BE2C (cell line): ENCODE results near the gene TMEM154.

ENCODE experiments used
- DNase-seq: peaks from one replicate; pipeline ENCODE4 v3.0.0-alpha.2; 2020
- H3K27me3 ChIP-seq: fragments of 250-450 bp; sonication (Bioruptor Pico); 2 replicates; pipeline ENCODE4 v1.5.1; 2020; ENCODE audit warnings: mild to moderate bottlenecking
- H3K36me3 ChIP-seq: fragments of 250-450 bp; sonication (Bioruptor Pico); 2 replicates; pipeline ENCODE4 v1.5.1; 2020; ENCODE audit warnings: mild to moderate bottlenecking
- H3K4me1 ChIP-seq: fragments of 250-450 bp; sonication (Bioruptor Pico); 2 replicates; pipeline ENCODE4 v1.5.1; 2020
- H3K4me3 ChIP-seq: 2 replicates; pipeline ENCODE4 v1.5.1; 2011; ENCODE audit warnings: low read depth, low read length
- H3K9me3 ChIP-seq: fragments of 250-450 bp; sonication (Bioruptor Pico); 2 replicates; pipeline ENCODE4 v1.5.1; 2020
- CTCF ChIP-seq: IDR thresholded peaks from 2 replicates; pipeline ENCODE4 v1.5.1; 2012; ENCODE audit warnings: mild to moderate bottlenecking, low read depth, low read length

Gene TMEM154

GRCh38 chr4:152613351-152613750, 66.4 kb downstream of the TMEM154 start:
- H3K4me3 ChIP-seq = no peak overlapping the region
- H3K4me1 ChIP-seq = no peaks in the 10 kb centered on the region
- no peaks in the 10 kb centered on the region for H3K27me3 ChIP-seq
- DNase-seq = no peak
- no peaks in the 10 kb centered on the region for H3K9me3 ChIP-seq
- no peak for TF ChIP-seq CTCF
- no peaks in the 10 kb centered on the region for H3K36me3 ChIP-seq

GRCh38 chr4:152610131-152610530, 69.7 kb downstream of the TMEM154 start:
- Histone ChIP-seq H3K9me3 (no peaks in the 10 kb centered on the region), H3K4me1 (no peaks in the 10 kb centered on the region), H3K36me3 (no peaks in the 10 kb centered on the region), H3K4me3 (no peak overlapping the region), H3K27me3 (no peaks in the 10 kb centered on the region)
- TF ChIP-seq CTCF = no peak
- DNase-seq = no peak

GRCh38 chr4:152609481-152609880, 70.3 kb downstream of the TMEM154 start:
- H3K4me3 ChIP-seq = no peak overlapping the region
- no peak for TF ChIP-seq CTCF
- no peaks in the 10 kb centered on the region for H3K4me1 ChIP-seq
- no peaks in the 10 kb centered on the region for H3K9me3 ChIP-seq
- DNase-seq = no peak
- H3K27me3 ChIP-seq = no peaks in the 10 kb centered on the region
- H3K36me3 ChIP-seq = no peaks in the 10 kb centered on the region

- H3K4me1 ChIP-seq = no peaks in the 10 kb centered on the region
- H3K4me3 ChIP-seq = no peak overlapping the region
- no peaks in the 10 kb centered on the region for H3K36me3 ChIP-seq
- TF ChIP-seq CTCF = no peak
- no peak for DNase-seq
- H3K27me3 ChIP-seq = no peaks in the 10 kb centered on the region
- no peaks in the 10 kb centered on the region for H3K9me3 ChIP-seq
These were observed 72.6 kb downstream of the TMEM154 start for GRCh38 chr4:152607178-152607577.

GRCh38 chr4:152606753-152607152, 73.0 kb downstream of the TMEM154 start:
- H3K9me3 ChIP-seq = no peaks in the 10 kb centered on the region
- no peaks in the 10 kb centered on the region for H3K27me3 ChIP-seq
- DNase-seq = no peak
- H3K4me3 ChIP-seq = no peak overlapping the region
- H3K36me3 ChIP-seq = no peaks in the 10 kb centered on the region
- no peaks in the 10 kb centered on the region for H3K4me1 ChIP-seq
- TF ChIP-seq CTCF = no peak

- no peaks in the 10 kb centered on the region for H3K4me1 ChIP-seq
- peak; percentile 16 for DNase-seq
- H3K9me3 ChIP-seq = no peaks in the 10 kb centered on the region
- no peak overlapping the region for H3K4me3 ChIP-seq
- H3K27me3 ChIP-seq = no peaks in the 10 kb centered on the region
- H3K36me3 ChIP-seq = no peaks in the 10 kb centered on the region
- TF ChIP-seq CTCF = no peak
These were observed 74.0 kb downstream of the TMEM154 start for GRCh38 chr4:152605641-152606335.
